Measurements from ENCODE around the gene KRTAP6-3. TPM values are rescaled to one million over a fixed set of nuclear protein-coding genes. Genes with fewer than 3 reads are reported as not detected.

KRTAP6-3 gene
- total and polyA plus RNA-seq, 2 experiments from 2014 or later: not detected

DNA sequence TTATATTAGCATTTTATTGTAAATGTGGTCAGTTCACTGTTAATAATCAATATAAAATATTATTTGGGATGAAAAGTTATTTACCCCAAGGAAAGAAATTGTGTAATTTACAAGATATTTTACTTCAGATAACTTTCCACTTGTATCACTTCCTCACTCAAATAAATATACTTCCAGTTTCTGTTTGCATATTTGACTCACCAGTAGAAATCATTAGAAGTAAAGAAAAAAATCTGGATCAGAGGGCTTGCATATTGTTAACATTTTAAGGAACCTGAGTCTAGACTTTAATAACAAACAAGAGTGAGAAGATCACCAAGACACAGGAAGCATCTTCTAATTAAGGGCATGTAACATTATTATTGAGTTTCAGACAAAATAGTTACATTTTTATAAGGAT, 27.8 kb downstream of the KRTAP6-3 start:
- Histone ChIP-seq H3K27ac (ENCODE audit: low read depth) (no peak overlapping the region), H3K9me2 (ENCODE audit: insufficient read depth) (no peaks in the 10 kb centered on the region), H3K27me3 (ENCODE audit: insufficient read depth) (no peaks in the 10 kb centered on the region), H3K79me2 (replicated peaks; ENCODE audit: insufficient read depth) (no peaks in the 10 kb centered on the region), H3K4me1 (ENCODE audit: insufficient read depth) (no peaks in the 10 kb centered on the region), H4K20me1 (replicated peaks; ENCODE audit: insufficient read depth) (no peaks in the 10 kb centered on the region), H3K4me2 (no peak overlapping the region), H3F3A (replicated peaks; ENCODE audit: low read depth) (no peaks in the 10 kb centered on the region), H3K36me3 (ENCODE audit: insufficient read depth) (no peaks in the 10 kb centered on the region), H3K4me3 (no peak overlapping the region), H2AFZ (no peak overlapping the region)
- H3K4me1 Mint-ChIP-seq: no peaks in the 10 kb centered on the region
- H3K27ac Mint-ChIP-seq: no peak overlapping the region
- H3K4me3 Mint-ChIP-seq: no peak overlapping the region
- ATAC-seq: no peak
- no peak for DNase-seq (ENCODE audit: low spot score)
- H3K36me3 Mint-ChIP-seq (ENCODE audit: low read depth): 0 out of 3 replicates have a peak, but pooled peaks cover 5% of the 10 kb centered on the region
- TF ChIP-seq ZNF462 (CRISPR knock-in tag; IDR thresholded peaks at IDR 0.05) (no peak), POLR2AphosphoS5 (IDR thresholded peaks at IDR 0.05; ENCODE audit: low read depth) (no peak), CTCF (conservative IDR thresholded peaks at IDR 0.05; ENCODE audit: low read depth in 2 of 2) (no peak), CREB1 (CRISPR knock-in tag; IDR thresholded peaks at IDR 0.05; ENCODE audit: low read depth) (no peak), JUNB (IDR thresholded peaks at IDR 0.05; ENCODE audit: unreplicated experiment) (no peak), EZH2 (IDR thresholded peaks at IDR 0.05; ENCODE audit: low read depth, unreplicated experiment) (no peak), ZNF114 (CRISPR knock-in tag; IDR thresholded peaks at IDR 0.05) (no peak), EZH2phosphoT487 (IDR thresholded peaks at IDR 0.05; ENCODE audit: unreplicated experiment) (no peak), STAT1 (IDR thresholded peaks at IDR 0.05; ENCODE audit: unreplicated experiment) (no peak), NANOG (IDR thresholded peaks at IDR 0.05; ENCODE audit: borderline replicate concordance) (no peak), ZNF331 (CRISPR knock-in tag; IDR thresholded peaks at IDR 0.05; ENCODE audit: low read depth) (no peak)
- TF ChIP-seq, protein P1, sequence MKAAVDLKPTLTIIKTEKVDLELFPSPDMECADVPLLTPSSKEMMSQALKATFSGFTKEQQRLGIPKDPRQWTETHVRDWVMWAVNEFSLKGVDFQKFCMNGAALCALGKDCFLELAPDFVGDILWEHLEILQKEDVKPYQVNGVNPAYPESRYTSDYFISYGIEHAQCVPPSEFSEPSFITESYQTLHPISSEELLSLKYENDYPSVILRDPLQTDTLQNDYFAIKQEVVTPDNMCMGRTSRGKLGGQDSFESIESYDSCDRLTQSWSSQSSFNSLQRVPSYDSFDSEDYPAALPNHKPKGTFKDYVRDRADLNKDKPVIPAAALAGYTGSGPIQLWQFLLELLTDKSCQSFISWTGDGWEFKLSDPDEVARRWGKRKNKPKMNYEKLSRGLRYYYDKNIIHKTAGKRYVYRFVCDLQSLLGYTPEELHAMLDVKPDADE (IDR thresholded peaks at IDR 0.05): no peak
- TF ChIP-seq, protein P2, sequence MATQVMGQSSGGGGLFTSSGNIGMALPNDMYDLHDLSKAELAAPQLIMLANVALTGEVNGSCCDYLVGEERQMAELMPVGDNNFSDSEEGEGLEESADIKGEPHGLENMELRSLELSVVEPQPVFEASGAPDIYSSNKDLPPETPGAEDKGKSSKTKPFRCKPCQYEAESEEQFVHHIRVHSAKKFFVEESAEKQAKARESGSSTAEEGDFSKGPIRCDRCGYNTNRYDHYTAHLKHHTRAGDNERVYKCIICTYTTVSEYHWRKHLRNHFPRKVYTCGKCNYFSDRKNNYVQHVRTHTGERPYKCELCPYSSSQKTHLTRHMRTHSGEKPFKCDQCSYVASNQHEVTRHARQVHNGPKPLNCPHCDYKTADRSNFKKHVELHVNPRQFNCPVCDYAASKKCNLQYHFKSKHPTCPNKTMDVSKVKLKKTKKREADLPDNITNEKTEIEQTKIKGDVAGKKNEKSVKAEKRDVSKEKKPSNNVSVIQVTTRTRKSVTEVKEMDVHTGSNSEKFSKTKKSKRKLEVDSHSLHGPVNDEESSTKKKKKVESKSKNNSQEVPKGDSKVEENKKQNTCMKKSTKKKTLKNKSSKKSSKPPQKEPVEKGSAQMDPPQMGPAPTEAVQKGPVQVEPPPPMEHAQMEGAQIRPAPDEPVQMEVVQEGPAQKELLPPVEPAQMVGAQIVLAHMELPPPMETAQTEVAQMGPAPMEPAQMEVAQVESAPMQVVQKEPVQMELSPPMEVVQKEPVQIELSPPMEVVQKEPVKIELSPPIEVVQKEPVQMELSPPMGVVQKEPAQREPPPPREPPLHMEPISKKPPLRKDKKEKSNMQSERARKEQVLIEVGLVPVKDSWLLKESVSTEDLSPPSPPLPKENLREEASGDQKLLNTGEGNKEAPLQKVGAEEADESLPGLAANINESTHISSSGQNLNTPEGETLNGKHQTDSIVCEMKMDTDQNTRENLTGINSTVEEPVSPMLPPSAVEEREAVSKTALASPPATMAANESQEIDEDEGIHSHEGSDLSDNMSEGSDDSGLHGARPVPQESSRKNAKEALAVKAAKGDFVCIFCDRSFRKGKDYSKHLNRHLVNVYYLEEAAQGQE (IDR thresholded peaks at IDR 0.05; ENCODE audit: unreplicated experiment): no peak
- H3K27me3 Mint-ChIP-seq (ENCODE audit: insufficient read depth, low read depth, poor library complexity): no peaks in the 10 kb centered on the region
- H3K9me3 Mint-ChIP-seq: peaks cover 7% of the 10 kb centered on the region

Data from GM23338 (cell line).